Measurements from ENCODE around the gene BEND5. TPM values are rescaled to one million over a fixed set of nuclear protein-coding genes. Genes with fewer than 3 reads are reported as not detected.

The BEND5 gene
- total and polyA plus RNA-seq, 4 donors, result 0.12 to 0.93 (median 0.19) TPM

DNA sequence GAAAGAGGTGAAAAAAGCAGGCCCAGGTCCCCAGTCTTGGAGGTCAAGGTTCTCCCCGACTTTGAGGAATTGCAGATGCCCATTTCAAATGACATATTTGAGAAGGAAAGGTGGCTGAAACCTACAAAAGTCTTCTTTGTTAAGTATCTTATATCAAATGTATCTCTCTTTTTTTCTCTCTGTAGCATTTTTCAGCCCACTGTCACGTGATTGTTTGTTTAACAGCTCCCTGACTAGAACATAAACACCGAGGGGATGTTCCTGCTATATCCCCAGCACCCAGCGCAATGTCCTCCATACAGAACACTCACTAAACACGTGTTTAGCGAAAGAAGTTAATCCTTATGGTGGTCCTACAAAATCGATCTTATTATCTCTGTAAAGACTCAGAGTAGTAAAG lies 27.6 kb downstream of the BEND5 start:
- WGBS, result 82% methylated on average over 7 of the region's 7 CpGs
- no peak for DNase-seq (ENCODE audit: low spot score)
- TF ChIP-seq TAF1 (conservative IDR thresholded peaks at IDR 0.05), result no peak
- TF ChIP-seq, protein P1, sequence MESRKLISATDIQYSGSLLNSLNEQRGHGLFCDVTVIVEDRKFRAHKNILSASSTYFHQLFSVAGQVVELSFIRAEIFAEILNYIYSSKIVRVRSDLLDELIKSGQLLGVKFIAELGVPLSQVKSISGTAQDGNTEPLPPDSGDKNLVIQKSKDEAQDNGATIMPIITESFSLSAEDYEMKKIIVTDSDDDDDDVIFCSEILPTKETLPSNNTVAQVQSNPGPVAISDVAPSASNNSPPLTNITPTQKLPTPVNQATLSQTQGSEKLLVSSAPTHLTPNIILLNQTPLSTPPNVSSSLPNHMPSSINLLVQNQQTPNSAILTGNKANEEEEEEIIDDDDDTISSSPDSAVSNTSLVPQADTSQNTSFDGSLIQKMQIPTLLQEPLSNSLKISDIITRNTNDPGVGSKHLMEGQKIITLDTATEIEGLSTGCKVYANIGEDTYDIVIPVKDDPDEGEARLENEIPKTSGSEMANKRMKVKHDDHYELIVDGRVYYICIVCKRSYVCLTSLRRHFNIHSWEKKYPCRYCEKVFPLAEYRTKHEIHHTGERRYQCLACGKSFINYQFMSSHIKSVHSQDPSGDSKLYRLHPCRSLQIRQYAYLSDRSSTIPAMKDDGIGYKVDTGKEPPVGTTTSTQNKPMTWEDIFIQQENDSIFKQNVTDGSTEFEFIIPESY (IDR thresholded peaks at IDR 0.05), result no peak
- no peak for TF ChIP-seq HNF4A (conservative IDR thresholded peaks at IDR 0.05)
- no peak for TF ChIP-seq JUND (IDR thresholded peaks at IDR 0.05)
- TF ChIP-seq, protein P2, sequence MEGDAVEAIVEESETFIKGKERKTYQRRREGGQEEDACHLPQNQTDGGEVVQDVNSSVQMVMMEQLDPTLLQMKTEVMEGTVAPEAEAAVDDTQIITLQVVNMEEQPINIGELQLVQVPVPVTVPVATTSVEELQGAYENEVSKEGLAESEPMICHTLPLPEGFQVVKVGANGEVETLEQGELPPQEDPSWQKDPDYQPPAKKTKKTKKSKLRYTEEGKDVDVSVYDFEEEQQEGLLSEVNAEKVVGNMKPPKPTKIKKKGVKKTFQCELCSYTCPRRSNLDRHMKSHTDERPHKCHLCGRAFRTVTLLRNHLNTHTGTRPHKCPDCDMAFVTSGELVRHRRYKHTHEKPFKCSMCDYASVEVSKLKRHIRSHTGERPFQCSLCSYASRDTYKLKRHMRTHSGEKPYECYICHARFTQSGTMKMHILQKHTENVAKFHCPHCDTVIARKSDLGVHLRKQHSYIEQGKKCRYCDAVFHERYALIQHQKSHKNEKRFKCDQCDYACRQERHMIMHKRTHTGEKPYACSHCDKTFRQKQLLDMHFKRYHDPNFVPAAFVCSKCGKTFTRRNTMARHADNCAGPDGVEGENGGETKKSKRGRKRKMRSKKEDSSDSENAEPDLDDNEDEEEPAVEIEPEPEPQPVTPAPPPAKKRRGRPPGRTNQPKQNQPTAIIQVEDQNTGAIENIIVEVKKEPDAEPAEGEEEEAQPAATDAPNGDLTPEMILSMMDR (IDR thresholded peaks at IDR 0.05; ENCODE audit: low read depth, low read length, missing input control), result no peak
- TF ChIP-seq FOXA2 (IDR thresholded peaks at IDR 0.05), result no peak
- TF ChIP-seq, protein P3, sequence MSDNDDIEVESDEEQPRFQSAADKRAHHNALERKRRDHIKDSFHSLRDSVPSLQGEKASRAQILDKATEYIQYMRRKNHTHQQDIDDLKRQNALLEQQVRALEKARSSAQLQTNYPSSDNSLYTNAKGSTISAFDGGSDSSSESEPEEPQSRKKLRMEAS (IDR thresholded peaks at IDR 0.05), result no peak
- no peak for TF ChIP-seq SP1 (IDR thresholded peaks at IDR 0.05)
- TF ChIP-seq, protein P4, sequence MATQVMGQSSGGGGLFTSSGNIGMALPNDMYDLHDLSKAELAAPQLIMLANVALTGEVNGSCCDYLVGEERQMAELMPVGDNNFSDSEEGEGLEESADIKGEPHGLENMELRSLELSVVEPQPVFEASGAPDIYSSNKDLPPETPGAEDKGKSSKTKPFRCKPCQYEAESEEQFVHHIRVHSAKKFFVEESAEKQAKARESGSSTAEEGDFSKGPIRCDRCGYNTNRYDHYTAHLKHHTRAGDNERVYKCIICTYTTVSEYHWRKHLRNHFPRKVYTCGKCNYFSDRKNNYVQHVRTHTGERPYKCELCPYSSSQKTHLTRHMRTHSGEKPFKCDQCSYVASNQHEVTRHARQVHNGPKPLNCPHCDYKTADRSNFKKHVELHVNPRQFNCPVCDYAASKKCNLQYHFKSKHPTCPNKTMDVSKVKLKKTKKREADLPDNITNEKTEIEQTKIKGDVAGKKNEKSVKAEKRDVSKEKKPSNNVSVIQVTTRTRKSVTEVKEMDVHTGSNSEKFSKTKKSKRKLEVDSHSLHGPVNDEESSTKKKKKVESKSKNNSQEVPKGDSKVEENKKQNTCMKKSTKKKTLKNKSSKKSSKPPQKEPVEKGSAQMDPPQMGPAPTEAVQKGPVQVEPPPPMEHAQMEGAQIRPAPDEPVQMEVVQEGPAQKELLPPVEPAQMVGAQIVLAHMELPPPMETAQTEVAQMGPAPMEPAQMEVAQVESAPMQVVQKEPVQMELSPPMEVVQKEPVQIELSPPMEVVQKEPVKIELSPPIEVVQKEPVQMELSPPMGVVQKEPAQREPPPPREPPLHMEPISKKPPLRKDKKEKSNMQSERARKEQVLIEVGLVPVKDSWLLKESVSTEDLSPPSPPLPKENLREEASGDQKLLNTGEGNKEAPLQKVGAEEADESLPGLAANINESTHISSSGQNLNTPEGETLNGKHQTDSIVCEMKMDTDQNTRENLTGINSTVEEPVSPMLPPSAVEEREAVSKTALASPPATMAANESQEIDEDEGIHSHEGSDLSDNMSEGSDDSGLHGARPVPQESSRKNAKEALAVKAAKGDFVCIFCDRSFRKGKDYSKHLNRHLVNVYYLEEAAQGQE (IDR thresholded peaks at IDR 0.05), result no peak
- TF ChIP-seq RXRA (IDR thresholded peaks at IDR 0.05), result no peak
- no peak for TF ChIP-seq RAD21 (IDR thresholded peaks at IDR 0.05)
- no peak for TF ChIP-seq FOXA1 (IDR thresholded peaks at IDR 0.05)
- TF ChIP-seq, protein P5, sequence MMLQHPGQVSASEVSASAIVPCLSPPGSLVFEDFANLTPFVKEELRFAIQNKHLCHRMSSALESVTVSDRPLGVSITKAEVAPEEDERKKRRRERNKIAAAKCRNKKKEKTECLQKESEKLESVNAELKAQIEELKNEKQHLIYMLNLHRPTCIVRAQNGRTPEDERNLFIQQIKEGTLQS (IDR thresholded peaks at IDR 0.05), result no peak
- TF ChIP-seq YY1 (IDR thresholded peaks at IDR 0.05), result no peak
- TF ChIP-seq HNF4G (IDR thresholded peaks at IDR 0.05), result no peak
- no peak for TF ChIP-seq NR2F2 (IDR thresholded peaks at IDR 0.05)
- no peak for TF ChIP-seq GABPA (IDR thresholded peaks at IDR 0.05 in 1 of 2, conservative IDR thresholded peaks at IDR 0.05 in 1 of 2)
- Histone ChIP-seq H3K9me3 (ENCODE audit: control insufficient read depth in 4 of 4, low read length in 3 of 4) (no peaks in the 10 kb centered on the region), H3K4me3 (ENCODE audit: low read depth in 1 of 3, low read length in 3 of 3) (no peak overlapping the region), H3K27me3 (ENCODE audit: control insufficient read depth in 4 of 4, insufficient read depth in 4 of 4, low read length in 3 of 4) (no peaks in the 10 kb centered on the region), H3K27ac (ENCODE audit: low read depth in 1 of 2, low read length in 2 of 2) (no peak overlapping the region), H3K9ac (ENCODE audit: low read depth in 1 of 2, low read length in 2 of 2) (no peak overlapping the region), H3K4me1 (ENCODE audit: control insufficient read depth in 4 of 4, insufficient read depth in 4 of 4, low read length in 3 of 4) (no peaks in the 10 kb centered on the region), H3K36me3 (ENCODE audit: control insufficient read depth in 4 of 4, insufficient read depth in 3 of 4, low read depth in 1 of 4, low read length in 3 of 4) (no peaks in the 10 kb centered on the region)

DNA sequence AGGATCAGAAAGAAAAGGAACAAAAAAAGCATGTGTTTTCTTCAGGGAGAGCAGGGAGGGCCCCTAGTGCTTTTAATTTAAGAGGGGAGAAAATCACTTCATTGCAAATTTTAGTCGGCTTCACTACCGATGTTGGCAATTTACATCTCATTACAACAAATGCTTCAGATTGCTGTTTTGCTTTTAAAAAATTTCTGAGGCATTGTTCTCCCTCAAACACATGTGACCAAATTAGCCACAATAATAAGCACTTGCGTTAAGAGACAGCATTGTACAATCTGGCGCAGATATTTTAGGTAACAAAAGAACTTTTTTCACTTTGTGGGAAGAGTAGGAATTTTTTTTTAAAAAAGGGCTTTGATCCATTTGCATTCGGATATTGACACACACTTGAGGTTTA lies 29.8 kb downstream of the BEND5 start:
- Histone ChIP-seq H3K27me3 (ENCODE audit: control insufficient read depth in 4 of 4, insufficient read depth in 4 of 4, low read length in 3 of 4) (no peaks in the 10 kb centered on the region), H3K4me3 (ENCODE audit: low read depth in 1 of 3, low read length in 3 of 3) (no peak overlapping the region), H3K27ac (ENCODE audit: low read depth in 1 of 2, low read length in 2 of 2) (no peak overlapping the region), H3K9ac (ENCODE audit: low read depth in 1 of 2, low read length in 2 of 2) (no peak overlapping the region), H3K9me3 (ENCODE audit: control insufficient read depth in 4 of 4, low read length in 3 of 4) (no peaks in the 10 kb centered on the region), H3K4me1 (ENCODE audit: control insufficient read depth in 4 of 4, insufficient read depth in 4 of 4, low read length in 3 of 4) (no peaks in the 10 kb centered on the region), H3K36me3 (ENCODE audit: control insufficient read depth in 4 of 4, insufficient read depth in 3 of 4, low read depth in 1 of 4, low read length in 3 of 4) (no peaks in the 10 kb centered on the region)
- TF ChIP-seq, protein P5 (IDR thresholded peaks at IDR 0.05), result no peak
- no peak for TF ChIP-seq FOXA2 (IDR thresholded peaks at IDR 0.05)
- 93% methylated on average over 5 of the region's 5 CpGs for WGBS
- DNase-seq (ENCODE audit: low spot score), result no peak
